Uterus (tissue), 4 donors: ENCODE data around the gene USP38. TPM values are rescaled to one million over a fixed set of nuclear protein-coding genes. Genes with fewer than 3 reads are reported as not detected.
"Not testable (repeated sequence)": the region's sequence is repeated elsewhere in the genome, so short reads cannot be mapped to it uniquely, and the experiment has no call there.

ENCODE experiments used
- DNase-seq, 2 donors: peaks; one replicate each; pipeline ENCODE4 v3.0.0-alpha.2; 2019 to 2020
- H3K27ac ChIP-seq, 2 donors: fragments of 200-600 bp; sonication (generic); 1 replicate in 1 of 2; 2 replicates in 1 of 2; pipeline ENCODE4 v1.5.1; 2016 to 2018
- H3K27me3 ChIP-seq, 2 donors: fragments of 200-600 bp; sonication (generic); one replicate each; pipeline ENCODE4 v1.5.1; 2018 to 2019; ENCODE audit warnings: control low read depth in 1 of 2
- H3K36me3 ChIP-seq, 2 donors: fragments of 200-600 bp; sonication (generic); one replicate each; pipeline ENCODE4 v1.5.1; 2019; ENCODE audit warnings: control low read depth in 1 of 2
- H3K4me1 ChIP-seq, 2 donors: fragments of 200-600 bp; sonication (generic); one replicate each; pipeline ENCODE4 v1.5.1; 2018 to 2019; ENCODE audit warnings: control low read depth in 1 of 2
- H3K4me3 ChIP-seq, 2 donors: fragments of 200-600 bp; sonication (generic); 1 replicate in 1 of 2; 2 replicates in 1 of 2; pipeline ENCODE4 v1.5.1; 2018 to 2019; ENCODE audit warnings: mild to moderate bottlenecking in 1 of 2
- H3K9me3 ChIP-seq, 2 donors: fragments of 200-600 bp; sonication (generic); one replicate each; pipeline ENCODE4 v1.5.1; 2019; ENCODE audit warnings: control low read depth in 1 of 2
- POLR2A ChIP-seq, 2 donors: fragments of 450-650 bp; IDR thresholded peaks; one replicate each; pipeline ENCODE4 v1.6.1; 2016; ENCODE audit warnings: antibody characterized with exemption in 2 of 2, mild to moderate bottlenecking in 1 of 2, moderate library complexity in 1 of 2
- intact Hi-C: fragments of 100-400 bp; cut with DNase I; formaldehyde crosslinking; loops from one replicate; pipeline ENCODE4 v1.15.1; 2023; ENCODE audit warnings: low total_unique reads
- total RNA-seq, 4 donors: library from RNA; depleted of rRNA in 3 of 4; stranded (reverse); fragments of >200 nt in 3 of 4; gene quantifications; one replicate each; pipeline versions ENCODE4 v1.1.0 to v1.2.4, GENCODE V29; 2014 to 2023
- TF ChIP-seq, protein P1 (sequence below), 4 experiments: fragments of 200-600 bp in 2 of 4; fragments of 450-650 bp in 2 of 4; sonication (generic) in 2 of 4; IDR thresholded peaks; one replicate each; pipeline ENCODE4 v1.5.1; 2016 to 2019; ENCODE audit warnings: antibody characterized with exemption in 4 of 4, mild to moderate bottlenecking in 2 of 4, moderate library complexity in 1 of 4
- donor health status: DM: yes; HTN: yes; CAD: no.

USP38 gene
- total RNA-seq, 4 donors from 2014 or later, result 6.7 to 34.9 (median 18.1) TPM

DNA sequence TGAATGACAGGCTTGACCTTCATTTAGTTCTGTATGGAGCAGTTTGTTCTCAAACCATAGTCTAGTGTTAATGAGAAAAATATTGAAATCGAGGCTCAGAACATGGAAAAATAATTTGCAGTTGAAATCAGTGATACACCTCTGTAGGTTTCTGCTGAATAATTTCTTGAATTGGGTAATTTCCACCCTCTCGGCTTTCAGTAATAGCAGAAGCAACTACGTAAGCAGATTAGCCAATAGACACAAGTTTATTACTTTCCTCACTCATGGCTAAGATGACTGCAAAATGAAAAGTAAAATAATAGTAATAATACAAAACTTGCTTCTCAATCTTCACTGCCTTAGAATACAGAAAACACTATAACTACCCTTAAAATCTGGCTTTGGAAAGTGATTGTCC lies 46.0 kb downstream of the USP38 start:
- no peak overlapping the region for H3K4me3 ChIP-seq
- no peak for DNase-seq
- TF ChIP-seq POLR2A (IDR thresholded peaks at IDR 0.05), result no peak
- TF ChIP-seq, protein P1, sequence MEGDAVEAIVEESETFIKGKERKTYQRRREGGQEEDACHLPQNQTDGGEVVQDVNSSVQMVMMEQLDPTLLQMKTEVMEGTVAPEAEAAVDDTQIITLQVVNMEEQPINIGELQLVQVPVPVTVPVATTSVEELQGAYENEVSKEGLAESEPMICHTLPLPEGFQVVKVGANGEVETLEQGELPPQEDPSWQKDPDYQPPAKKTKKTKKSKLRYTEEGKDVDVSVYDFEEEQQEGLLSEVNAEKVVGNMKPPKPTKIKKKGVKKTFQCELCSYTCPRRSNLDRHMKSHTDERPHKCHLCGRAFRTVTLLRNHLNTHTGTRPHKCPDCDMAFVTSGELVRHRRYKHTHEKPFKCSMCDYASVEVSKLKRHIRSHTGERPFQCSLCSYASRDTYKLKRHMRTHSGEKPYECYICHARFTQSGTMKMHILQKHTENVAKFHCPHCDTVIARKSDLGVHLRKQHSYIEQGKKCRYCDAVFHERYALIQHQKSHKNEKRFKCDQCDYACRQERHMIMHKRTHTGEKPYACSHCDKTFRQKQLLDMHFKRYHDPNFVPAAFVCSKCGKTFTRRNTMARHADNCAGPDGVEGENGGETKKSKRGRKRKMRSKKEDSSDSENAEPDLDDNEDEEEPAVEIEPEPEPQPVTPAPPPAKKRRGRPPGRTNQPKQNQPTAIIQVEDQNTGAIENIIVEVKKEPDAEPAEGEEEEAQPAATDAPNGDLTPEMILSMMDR (IDR thresholded peaks at IDR 0.05), result no peak
- no peak overlapping the region for H3K27ac ChIP-seq
- no peaks in the 10 kb centered on the region for H3K27me3 ChIP-seq
- no peaks in the 10 kb centered on the region for H3K9me3 ChIP-seq
- intact Hi-C loops, result no loop called here
- H3K4me1 ChIP-seq, result no peaks in the 10 kb centered on the region
- H3K36me3 ChIP-seq, result no peaks in the 10 kb centered on the region

DNA sequence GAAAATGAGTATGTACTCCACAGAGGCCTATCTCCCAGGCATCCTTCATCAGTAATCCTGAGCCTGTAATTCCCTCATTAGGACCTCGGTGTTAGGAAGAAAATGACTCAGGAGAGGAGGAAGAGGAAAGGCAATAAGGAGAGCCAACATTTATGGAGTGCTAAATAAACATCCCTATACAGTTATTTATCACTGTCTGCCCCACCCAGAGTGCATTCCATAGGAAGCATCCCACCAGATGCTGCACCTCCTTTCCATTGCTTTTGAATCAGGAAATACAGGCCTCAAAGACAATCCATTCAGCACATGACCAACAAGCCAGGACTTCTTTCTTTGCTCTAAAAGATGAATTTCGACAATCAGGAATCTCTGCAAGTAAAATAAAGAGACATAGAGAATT lies 47.6 kb downstream of the USP38 start:
- no peaks in the 10 kb centered on the region for H3K9me3 ChIP-seq
- no peak overlapping the region for H3K4me3 ChIP-seq
- H3K27me3 ChIP-seq, result no peaks in the 10 kb centered on the region
- intact Hi-C loops, result no loop called here
- TF ChIP-seq, protein P1 (IDR thresholded peaks at IDR 0.05), result no peak
- TF ChIP-seq POLR2A (IDR thresholded peaks at IDR 0.05), result no peak
- DNase-seq, result no peak
- H3K36me3 ChIP-seq, result no peaks in the 10 kb centered on the region
- H3K27ac ChIP-seq, result no peak overlapping the region
- H3K4me1 ChIP-seq, result no peaks in the 10 kb centered on the region

DNA sequence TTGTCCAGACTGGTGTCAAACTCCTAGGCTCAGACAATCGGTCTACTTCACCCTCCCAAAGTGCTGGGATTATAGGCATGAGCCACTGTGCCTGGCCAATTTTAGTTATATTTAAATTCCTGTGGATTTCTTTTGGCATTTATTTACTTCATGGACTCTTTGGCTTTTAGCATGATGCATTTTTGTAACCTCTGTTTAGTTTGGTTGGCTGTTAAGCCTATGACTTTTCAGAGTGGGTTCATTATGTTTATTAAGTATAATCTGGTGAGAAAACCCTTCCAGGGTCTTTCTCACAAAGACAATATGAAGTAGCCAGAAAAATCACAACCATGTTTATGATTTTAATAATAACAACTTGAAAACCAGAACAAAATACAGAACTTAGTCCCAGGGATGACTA lies 49.4 kb downstream of the USP38 start:
- intact Hi-C loops, result no loop called here
- no peaks in the 10 kb centered on the region for H3K4me1 ChIP-seq
- H3K27ac ChIP-seq, result no peak overlapping the region
- no peaks in the 10 kb centered on the region for H3K9me3 ChIP-seq
- H3K36me3 ChIP-seq, result no peaks in the 10 kb centered on the region
- no peaks in the 10 kb centered on the region for H3K27me3 ChIP-seq
- no peak overlapping the region for H3K4me3 ChIP-seq
- TF ChIP-seq, protein P1 (IDR thresholded peaks at IDR 0.05), result no peak
- TF ChIP-seq POLR2A (IDR thresholded peaks at IDR 0.05), result no peak
- no peak for DNase-seq

DNA sequence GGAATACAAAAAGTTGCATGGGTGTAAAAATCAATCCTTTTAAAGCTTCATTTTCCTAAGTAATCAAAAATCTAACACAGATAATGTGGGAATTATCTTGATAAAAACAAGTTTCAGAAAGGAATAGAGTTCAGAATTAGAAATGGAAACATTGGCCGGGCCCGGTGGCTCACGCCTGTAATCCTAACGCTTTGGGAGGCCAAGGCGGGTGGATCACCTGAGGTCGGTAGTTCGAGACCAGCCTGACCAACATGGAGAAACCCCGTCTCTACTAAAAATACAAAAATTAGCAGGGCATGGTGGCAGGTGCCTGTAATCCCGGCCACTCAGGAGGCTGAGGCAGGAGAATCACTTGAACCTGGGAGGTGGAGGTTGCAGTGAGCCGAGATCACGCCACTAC lies 52.5 kb downstream of the USP38 start:
- intact Hi-C loops, H3K4me1 ChIP-seq, H3K9me3 ChIP-seq, H3K4me3 ChIP-seq, DNase-seq, H3K27ac ChIP-seq, H3K36me3 ChIP-seq, H3K27me3 ChIP-seq: not testable (repeated sequence)

DNA sequence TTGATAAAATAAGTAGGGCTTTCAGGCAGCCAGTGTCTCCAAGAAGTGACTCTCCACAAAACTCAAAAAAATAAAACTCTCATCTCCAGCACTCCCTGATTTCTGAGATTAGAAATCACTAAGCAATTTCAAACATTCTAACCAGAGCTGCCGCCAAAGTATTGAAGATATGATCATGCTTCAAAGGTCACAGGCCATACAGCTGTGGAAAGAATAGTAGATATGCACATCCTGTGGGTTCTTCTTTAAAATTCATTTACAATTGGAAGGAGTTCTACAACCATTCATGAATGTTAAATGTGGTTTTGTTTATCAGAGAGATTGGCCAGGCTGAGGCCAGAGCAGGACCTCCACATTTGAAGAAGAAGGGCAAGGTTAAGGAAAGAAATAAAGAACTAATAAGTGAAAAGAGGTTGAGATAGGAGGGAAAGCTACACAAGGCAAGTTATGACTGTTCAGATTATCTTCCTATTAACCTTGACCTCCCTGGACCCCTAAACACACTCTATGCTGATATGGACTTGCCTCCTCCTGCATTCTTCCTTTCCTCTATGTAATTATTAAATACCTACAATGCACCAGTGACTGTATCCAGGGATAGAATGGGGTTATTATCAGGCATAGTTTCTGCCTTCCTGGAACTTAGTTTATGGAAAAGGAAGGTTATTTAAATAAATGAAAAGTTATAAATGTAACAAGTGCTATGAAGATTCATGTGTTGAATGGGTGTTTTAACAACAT lies 56.4 kb downstream of the USP38 start:
- Histone ChIP-seq H3K4me1 (no peaks in the 10 kb centered on the region), H3K4me3 (no peak overlapping the region), H3K36me3 (no peaks in the 10 kb centered on the region), H3K27ac (no peak overlapping the region), H3K27me3 (no peaks in the 10 kb centered on the region), H3K9me3 (no peaks in the 10 kb centered on the region)
- no peak for TF ChIP-seq POLR2A (IDR thresholded peaks at IDR 0.05)
- TF ChIP-seq, protein P1 (IDR thresholded peaks at IDR 0.05), result no peak
- no peak for DNase-seq
- intact Hi-C loops, result no loop called here

DNA sequence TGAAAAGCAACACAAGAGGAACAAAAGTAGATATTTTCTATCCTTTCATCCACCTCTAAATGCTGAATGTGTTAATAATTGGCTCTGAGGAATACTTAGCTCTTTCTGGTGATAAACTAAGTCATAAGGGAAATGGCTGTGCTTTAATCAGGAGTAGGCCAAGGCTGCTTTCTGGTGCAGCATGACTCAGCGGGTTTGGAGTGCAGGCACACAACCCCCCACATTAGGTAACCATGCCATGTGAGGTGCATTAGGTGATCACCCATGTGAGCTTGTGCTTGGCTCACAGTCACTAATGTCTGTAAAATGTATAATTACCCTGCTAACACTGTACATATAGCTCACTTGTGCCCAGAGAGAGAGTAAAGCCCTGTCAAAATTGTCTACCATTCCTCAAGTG lies 57.2 kb downstream of the USP38 start:
- intact Hi-C loops, result no loop called here

More for the DNA sequence above, 57.2 kb downstream of the USP38 start:
- H3K27ac ChIP-seq, result no peak overlapping the region
- no peak for DNase-seq
- H3K4me1 ChIP-seq, result no peaks in the 10 kb centered on the region
- H3K9me3 ChIP-seq, result no peaks in the 10 kb centered on the region
- no peak overlapping the region for H3K4me3 ChIP-seq
- no peaks in the 10 kb centered on the region for H3K36me3 ChIP-seq
- no peak for TF ChIP-seq POLR2A (IDR thresholded peaks at IDR 0.05)
- TF ChIP-seq, protein P1 (IDR thresholded peaks at IDR 0.05), result no peak
- no peaks in the 10 kb centered on the region for H3K27me3 ChIP-seq
